ENCODE data around the gene ERO1B.

The ERO1B gene

DNA sequence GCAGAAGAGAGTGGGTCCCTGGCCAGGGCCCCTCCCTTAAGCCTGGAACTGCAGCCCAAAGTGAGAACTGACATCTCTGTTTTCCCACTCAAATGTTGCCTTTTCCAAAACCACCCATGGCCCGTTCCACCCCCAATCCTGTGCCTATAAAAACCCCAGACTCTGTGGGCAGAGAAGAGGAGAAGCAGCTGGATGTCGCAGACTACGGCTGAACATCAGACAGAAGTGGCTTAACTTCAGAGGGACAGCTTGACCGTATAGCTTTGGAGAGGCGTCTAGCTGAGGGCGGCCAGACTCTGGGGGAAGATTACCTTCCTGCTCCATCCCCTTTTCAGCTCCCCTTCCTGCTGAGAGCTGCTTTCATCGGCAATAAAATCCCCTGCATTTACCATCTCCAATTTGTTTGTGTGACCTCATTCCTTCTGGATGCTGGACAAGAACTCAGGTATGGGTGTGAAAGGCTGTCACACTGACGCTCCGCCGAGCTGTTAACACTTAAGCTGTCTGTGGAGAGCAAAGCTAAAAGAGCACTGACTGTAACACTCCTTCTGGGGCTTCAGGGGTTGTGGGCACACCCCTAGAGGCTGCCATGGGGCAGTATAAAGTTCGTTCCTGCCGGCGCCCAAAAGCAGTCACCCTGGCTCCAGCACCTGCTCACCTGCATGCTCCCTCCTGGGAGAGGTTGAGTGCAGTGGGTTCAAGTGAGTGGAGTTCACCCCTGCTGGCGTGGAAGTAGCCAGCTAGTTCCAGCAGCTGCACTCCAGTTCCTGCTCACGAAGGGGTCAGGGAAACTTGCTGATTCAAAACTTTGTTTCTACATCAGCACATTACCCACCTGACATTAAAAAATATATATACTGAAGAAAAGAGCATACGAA lies 19.6 kb upstream of the ERO1B start:
- DNase-seq = no peak

DNA sequence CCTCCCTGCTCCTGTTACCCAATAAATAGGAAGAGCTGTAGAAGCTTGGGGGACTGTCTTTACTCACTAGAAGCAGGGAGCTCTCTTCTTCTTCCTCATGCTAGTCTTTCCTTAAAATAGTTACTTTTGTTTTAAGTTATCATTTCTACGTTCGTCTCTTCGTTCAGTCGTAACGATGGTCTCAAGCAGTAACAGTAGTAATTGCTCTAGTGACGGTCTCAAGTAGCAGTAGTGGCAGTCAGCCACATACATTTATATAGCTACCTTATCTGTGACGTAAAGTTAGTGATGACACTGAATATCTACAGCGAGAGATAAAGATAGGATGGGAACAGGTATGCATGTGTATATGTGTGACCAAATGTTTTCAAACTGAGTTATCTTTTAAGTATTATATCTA lies 15.4 kb upstream of the ERO1B start:
- no peak for DNase-seq

DNA sequence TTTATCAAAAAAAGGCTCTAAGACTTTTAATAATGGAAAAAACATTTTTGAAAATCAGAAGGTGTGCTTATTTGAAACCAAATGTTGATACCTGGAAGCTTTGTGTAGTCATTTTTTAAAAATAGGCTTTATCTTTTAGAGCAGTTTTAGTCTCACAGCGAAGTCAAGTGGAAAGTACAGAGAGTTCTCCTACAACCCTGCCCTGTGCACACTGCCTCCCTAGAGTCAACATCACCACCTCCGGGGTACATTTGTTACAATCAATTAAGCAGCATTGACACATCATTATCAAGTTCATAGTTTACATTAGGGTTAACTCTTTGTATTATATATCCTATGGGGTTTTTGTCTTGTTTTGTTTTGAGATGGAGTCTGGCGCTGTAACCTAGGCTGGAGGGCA lies 10.7 kb upstream of the ERO1B start:
- DNase-seq = no peak

- DNase-seq = no peak
Measured at GRCh38 chr1:236289492-236290131, 7.9 kb upstream of the ERO1B start.

DNA sequence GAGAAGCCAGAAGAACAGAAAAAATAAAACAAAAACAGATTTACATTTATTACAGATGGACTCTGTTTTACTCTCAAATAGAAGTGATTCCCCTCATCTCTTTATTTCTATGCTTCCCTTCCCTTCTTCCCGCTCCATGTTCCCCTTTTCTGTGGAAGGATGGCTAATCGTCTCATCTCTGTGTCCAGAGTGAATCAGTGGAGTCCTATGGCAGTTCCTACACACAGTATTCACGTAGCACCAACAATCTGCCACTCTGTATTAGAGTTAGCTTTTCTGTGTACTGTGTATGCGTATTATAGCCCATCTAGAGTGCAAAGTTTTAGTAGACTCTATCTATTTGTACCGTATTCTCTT lies 6.8 kb upstream of the ERO1B start:
- no peak for DNase-seq

GRCh38 chr1:236287757-236288619 lies 6.2 kb upstream of the ERO1B start:
- DNase-seq = peak; percentile 7

- no peak for DNase-seq
Measured at GRCh38 chr1:236287356-236287755, 5.6 kb upstream of the ERO1B start.

DNA sequence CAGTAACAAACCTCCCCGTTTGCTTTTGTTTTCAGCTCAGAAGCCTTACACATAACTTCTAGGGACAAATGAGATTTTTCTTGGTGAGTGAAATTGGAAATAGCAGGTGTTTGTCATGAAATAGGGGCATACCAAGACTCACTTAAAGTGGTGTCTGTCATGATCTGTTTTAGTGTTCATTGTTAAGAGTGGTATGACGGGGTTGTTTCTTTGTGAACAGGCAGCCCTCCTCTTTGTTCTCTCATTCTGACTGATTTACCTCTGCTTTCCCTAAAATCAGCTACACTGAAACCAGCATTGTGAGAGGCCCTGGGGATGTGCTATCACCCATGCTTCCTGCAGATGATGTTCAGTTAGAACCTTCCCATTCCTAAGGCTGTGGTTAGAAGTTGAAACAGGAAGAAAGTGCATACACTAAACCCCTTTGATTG lies 2.5 kb upstream of the ERO1B start:
- no peak for DNase-seq

DNA sequence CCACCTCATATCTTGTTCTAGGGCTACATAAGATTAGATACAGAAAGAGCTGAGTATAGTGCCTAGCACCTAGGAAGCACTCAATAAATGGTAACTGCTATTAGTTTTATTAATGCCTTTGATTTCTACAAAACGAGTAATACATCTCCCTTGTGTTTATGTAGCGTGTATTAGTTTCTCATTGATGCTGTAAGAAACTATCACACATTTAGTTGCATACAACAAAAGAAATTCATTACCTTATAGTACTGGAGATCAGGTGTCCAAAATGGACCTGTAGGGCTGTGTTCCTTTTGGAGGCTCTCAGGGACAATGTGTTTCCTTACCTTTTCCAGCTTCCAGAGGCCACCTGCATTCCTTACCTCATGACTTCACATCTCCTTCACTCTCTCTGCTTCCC lies 961 bp upstream of the ERO1B start:
- DNase-seq = no peak

- DNase-seq = peak; percentile 5
Measured at GRCh38 chr1:236282425-236282716, 613 bp upstream of the ERO1B start.

DNA sequence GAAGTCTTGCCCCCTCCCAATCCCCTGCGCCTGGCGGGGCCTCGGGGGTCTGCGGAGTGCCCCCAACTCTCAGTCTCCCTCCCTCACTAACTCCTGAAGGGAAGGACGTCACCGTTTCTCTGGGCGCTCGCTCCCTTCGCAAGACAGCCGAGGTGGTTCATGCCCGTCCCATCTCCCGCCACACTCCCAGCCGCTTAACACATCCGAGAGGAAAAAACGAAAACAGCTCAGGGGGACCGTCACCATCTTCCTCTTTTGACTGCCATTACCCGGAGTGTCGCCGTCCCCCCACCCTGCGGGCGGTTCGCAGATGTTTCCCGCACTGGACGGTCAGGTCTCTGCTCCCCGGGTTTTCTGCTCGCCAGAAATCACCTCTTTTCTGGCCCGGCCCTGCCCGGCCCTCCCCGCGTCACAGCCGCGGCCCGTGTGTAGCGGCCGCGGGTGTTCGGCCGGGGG lies 532 bp downstream of the ERO1B start:
- DNase-seq = peak; percentile 29

DNA sequence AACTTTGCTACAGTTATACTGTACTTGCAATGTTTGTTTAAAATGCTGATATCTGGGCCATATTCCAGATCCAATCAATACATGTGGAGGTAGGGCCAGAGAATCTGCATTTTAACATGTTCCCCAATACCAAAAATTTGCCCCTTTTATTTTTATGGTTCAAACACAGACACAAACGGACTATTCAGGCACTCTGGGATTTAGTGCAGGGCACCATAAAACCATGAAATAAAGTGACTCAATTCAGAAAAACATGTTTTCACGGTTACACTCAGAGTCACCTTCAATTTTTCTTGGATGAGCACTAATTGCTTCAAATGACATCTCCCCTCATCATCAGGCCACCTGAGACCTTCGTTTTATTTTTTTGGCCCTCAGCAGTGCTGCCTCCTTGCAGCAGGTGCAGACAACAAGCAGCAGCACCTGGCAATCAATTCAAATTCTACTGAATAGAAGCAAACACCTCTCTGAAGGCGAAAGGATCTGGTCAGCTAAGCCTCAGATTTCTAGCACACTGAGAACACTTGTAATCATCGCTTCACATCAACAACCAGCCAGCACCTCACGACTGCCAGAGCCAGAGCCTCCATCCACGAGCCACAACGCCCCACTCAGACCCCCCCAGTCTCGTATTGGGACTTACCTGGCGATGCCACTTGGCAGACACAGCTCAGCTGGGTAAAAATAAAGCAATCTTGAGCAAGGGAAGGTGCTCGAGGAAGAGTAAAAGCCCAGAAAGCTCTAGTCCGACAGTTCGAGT lies 1.1 kb downstream of the ERO1B start:
- no peak for DNase-seq

DNA sequence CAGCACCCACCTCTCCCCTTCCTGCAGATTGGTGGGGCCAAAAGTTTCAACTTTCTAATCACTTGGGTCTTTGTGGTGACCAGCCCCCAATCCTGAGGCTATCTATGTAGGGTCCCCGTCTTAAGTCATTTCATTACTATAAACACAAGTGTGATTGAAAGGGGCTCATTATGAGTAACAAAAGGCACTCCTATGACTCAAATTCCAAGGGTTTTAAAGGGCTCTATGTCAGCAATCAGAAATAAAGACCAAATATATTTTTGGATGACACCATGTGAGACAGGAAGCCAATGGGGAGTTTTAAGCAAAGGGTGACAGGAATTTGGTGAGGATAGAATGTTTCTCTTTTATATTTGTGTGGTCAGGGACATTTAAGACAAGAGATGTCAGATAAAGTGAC lies 6.2 kb downstream of the ERO1B start:
- DNase-seq = no peak

DNA sequence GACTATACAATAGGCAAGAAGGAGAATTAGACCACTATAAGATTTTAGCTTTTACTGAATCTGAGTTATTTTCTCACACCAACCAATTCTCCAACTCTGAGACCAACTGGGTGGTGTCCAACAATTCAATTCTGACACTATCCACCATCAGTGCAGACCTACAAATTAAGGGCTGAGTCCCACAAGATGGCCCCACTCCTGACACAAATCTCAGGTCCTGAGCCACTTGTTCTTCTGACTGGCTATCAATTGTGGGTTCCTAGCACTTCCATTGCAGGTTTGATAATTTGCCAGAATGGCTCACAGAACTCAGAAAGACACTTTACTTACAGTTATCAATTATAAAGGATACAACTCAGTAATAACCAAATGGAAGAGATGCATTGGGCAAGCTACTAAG lies 6.7 kb downstream of the ERO1B start:
- DNase-seq = no peak

GRCh38 chr1:236273358-236273757 lies 8.4 kb downstream of the ERO1B start:
- DNase-seq = no peak

DNA sequence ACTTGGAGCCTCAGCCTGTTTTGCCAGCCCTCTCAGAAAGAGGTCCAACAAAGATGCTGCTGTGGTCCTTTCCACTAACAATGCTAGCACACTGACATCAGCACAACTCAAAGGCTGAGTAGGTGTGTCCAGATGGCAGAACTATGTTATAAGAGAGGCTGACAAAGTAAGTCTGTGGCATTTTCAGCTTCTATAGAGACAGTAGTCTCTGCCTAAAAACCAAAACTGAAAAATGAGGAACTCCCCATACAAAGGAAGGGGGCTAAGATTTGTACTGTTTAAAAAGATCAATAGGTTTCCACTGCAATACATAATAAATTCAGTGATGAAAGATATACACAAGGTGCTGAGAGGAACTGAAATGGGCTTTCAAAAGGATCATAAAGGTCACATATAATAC lies 12.3 kb downstream of the ERO1B start:
- no peak for DNase-seq

DNA sequence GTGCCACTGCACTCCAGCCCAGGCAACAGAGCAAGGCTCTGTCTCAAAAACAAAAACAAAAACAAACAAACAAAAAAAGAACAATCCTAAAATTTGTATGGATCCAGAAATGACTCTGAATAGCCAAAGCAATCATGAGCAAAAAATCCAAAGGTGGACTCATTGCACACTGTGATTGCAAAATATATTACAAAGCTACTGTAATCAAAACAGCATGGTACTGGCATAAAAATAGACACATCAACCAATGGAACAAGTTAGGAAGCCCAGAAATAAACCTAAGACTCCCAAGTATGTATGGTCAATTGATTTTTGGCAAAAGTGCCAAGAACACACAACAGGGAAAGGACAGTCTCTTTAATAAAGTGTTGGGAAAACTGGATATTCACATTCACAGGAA lies 19.9 kb downstream of the ERO1B start:
- no peak for DNase-seq

DNA sequence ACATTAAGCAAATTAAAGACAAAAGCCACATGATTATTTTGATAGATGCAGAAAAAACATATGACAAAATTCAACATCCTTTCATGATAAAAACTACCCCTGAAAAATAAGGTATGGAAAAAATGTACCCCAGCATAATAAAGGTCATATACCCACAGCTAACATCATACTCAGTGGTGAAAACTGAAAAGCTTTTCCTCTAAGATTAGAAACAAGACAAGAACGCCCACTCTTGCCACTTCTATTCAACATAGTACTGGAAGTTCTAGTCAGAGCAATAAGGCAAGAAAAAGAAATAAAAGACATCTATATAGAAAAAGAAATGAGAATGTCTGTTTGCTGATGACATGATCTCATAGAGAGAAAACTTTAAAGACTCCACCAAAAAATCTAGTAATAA lies 20.7 kb downstream of the ERO1B start:
- no peak for DNase-seq

GRCh38 chr1:236259043-236259442 lies 22.7 kb downstream of the ERO1B start:
- DNase-seq = no peak

DNA sequence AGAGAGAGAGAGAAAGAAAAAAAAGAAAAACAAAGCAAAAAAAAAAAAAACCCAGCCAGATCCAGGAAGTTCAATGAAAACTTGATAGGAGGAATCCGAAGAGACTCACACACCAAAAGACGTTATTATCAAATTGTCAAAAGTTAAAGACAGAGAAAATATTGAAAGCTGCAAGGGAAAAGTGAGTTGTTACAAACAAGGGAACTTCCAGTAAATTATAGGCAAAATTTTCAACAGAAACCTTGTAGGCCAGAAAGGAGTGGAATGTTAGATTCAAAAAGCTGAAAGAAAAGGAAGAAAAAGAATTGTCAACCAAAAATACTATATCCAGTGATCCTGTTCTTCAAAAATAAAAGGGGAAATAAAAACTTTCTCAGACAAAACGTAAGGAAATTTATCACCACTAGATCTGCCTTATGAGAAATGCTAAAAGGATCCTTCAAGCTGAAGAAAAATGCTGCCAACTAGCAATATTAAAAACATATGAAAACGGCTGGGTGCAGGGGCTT lies 23.6 kb downstream of the ERO1B start:
- DNase-seq = no peak

GRCh38 chr1:236257216-236257615 lies 24.5 kb downstream of the ERO1B start:
- DNase-seq = no peak

DNA sequence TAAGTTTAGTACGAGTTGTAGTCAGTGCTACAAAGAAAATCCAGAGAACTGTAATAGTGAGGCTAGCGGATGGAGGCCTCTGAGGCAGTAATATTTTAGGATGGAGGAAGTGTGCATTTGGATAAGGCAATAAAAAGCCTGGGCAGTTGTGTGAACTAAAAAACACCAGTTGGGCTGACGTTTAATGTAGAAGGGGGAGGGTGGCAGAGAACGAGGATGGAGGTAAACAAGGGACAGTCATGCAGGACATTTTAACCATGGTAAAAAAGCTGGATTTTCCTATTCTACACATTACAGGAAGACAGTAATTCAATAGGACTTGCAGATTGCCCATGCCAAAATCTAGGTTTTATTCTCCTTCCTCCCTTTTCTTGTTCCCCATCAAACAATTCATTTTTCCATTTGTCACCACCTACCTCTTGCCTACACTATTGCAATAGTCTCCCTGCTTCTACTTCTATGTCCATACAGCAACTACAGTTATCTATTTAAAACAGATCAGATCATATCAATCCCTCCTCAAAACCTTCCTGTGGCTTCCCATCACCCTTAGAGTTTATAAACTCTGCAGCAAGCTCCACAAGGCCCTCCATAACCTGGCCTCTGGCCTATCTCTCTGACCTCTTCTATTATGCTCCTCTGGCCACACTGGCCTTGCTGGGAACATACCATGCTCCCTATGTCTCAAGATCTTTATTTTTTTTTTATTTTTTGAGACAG lies 27.7 kb downstream of the ERO1B start:
- no peak for DNase-seq
